ENCODE measurements around the gene SCART1. TPM values are rescaled to one million over a fixed set of nuclear protein-coding genes. Genes with fewer than 3 reads are reported as not detected.
"Not testable (repeated sequence)": the region's sequence is repeated elsewhere in the genome, so short reads cannot be mapped to it uniquely, and the experiment has no call there.

Gene SCART1
- total RNA-seq, 1 donor from 2014 or later: 2.4 TPM

- Mint-ChIP-seq H3K27ac (ENCODE audit: unreplicated experiment) (no peak overlapping the region), H3K4me3 (ENCODE audit: unreplicated experiment) (no peak overlapping the region), H3K27me3 (ENCODE audit: low read depth) (no peaks in the 10 kb centered on the region), H3K36me3 (ENCODE audit: low read depth) (peaks cover 7% of the 10 kb centered on the region), H3K4me1 (ENCODE audit: low read depth) (no peaks in the 10 kb centered on the region), H3K9me3 (ENCODE audit: low read depth) (peaks cover 3% of the 10 kb centered on the region)
- no peak for DNase-seq (ENCODE audit: low spot score)
- TF ChIP-seq CTCF (IDR thresholded peaks at IDR 0.05): peak; percentile 58
Measured at GRCh38 chr10:133438711-133439273, 15.0 kb upstream of the SCART1 start.

- H3K27me3 Mint-ChIP-seq (ENCODE audit: low read depth): no peaks in the 10 kb centered on the region
- no peak overlapping the region for H3K27ac Mint-ChIP-seq (ENCODE audit: unreplicated experiment)
- TF ChIP-seq CTCF (IDR thresholded peaks at IDR 0.05): no peak
- H3K36me3 Mint-ChIP-seq (ENCODE audit: low read depth): peaks cover 7% of the 10 kb centered on the region
- peaks cover 3% of the 10 kb centered on the region for H3K9me3 Mint-ChIP-seq (ENCODE audit: low read depth)
- no peak overlapping the region for H3K4me3 Mint-ChIP-seq (ENCODE audit: unreplicated experiment)
- no peaks in the 10 kb centered on the region for H3K4me1 Mint-ChIP-seq (ENCODE audit: low read depth)
- DNase-seq (ENCODE audit: low spot score): no peak
Measured at GRCh38 chr10:133439517-133440461, 14.0 kb upstream of the SCART1 start.

- Mint-ChIP-seq H3K27me3 (ENCODE audit: low read depth) (no peaks in the 10 kb centered on the region), H3K36me3 (ENCODE audit: low read depth) (peaks cover 14% of the 10 kb centered on the region), H3K4me3 (ENCODE audit: unreplicated experiment) (no peak overlapping the region), H3K9me3 (ENCODE audit: low read depth) (peaks cover 4% of the 10 kb centered on the region), H3K4me1 (ENCODE audit: low read depth) (no peaks in the 10 kb centered on the region), H3K27ac (ENCODE audit: unreplicated experiment) (no peak overlapping the region)
- no peak for DNase-seq (ENCODE audit: low spot score)
- no peak for TF ChIP-seq CTCF (IDR thresholded peaks at IDR 0.05)
Measured at GRCh38 chr10:133440633-133441285, 13.0 kb upstream of the SCART1 start.

GRCh38 chr10:133441356-133441755 is 12.4 kb upstream of the SCART1 start:
- peaks cover 14% of the 10 kb centered on the region for H3K36me3 Mint-ChIP-seq (ENCODE audit: low read depth)
- not testable (repeated sequence) for H3K27ac Mint-ChIP-seq (ENCODE audit: unreplicated experiment); H3K4me1 Mint-ChIP-seq (ENCODE audit: low read depth); H3K4me3 Mint-ChIP-seq (ENCODE audit: unreplicated experiment); H3K27me3 Mint-ChIP-seq (ENCODE audit: low read depth); H3K9me3 Mint-ChIP-seq (ENCODE audit: low read depth); DNase-seq (ENCODE audit: low spot score)

GRCh38 chr10:133441780-133442179 is 12.0 kb upstream of the SCART1 start:
- Mint-ChIP-seq H3K27ac (ENCODE audit: unreplicated experiment) (no peak overlapping the region), H3K4me1 (ENCODE audit: low read depth) (no peaks in the 10 kb centered on the region), H3K36me3 (ENCODE audit: low read depth) (peaks cover 14% of the 10 kb centered on the region), H3K4me3 (ENCODE audit: unreplicated experiment) (no peak overlapping the region), H3K9me3 (ENCODE audit: low read depth) (peaks cover 7% of the 10 kb centered on the region), H3K27me3 (ENCODE audit: low read depth) (no peaks in the 10 kb centered on the region)
- TF ChIP-seq CTCF (IDR thresholded peaks at IDR 0.05): no peak
- peak; percentile 88 for DNase-seq (ENCODE audit: low spot score)

Measured in chondrocyte (in vitro differentiated cells).